Mesenchymal stem cell (in vitro differentiated cells and primary cell): ENCODE measurements around the gene CR1L.

ENCODE experiments used
- DNase-seq: peaks from one replicate; pipeline ENCODE4 v3.0.0-alpha.2; 2013
- H2AFZ ChIP-seq: one replicate; pipeline ENCODE4 v1.6.1; 2013; ENCODE audit warnings: low read depth, mild to moderate bottlenecking, control low read depth, inconsistent platforms, low read length, moderate library complexity
- H2AK5ac ChIP-seq: 2 replicates; pipeline ENCODE4 v1.6.1; 2013; ENCODE audit warnings: low read length, moderate library complexity, mild to moderate bottlenecking, inconsistent platforms; ENCODE audit not compliant: severe bottlenecking
- H2BK120ac ChIP-seq: one replicate; pipeline ENCODE4 v1.6.1; 2013; ENCODE audit warnings: low read depth, mild to moderate bottlenecking, inconsistent platforms, low read length, moderate library complexity
- H2BK12ac ChIP-seq, 2 experiments: one replicate each; pipeline ENCODE4 v1.6.1; 2013; ENCODE audit warnings: inconsistent platforms in 2 of 2, low read length in 2 of 2, mild to moderate bottlenecking in 2 of 2, moderate library complexity in 2 of 2, control low read depth in 1 of 2
- H2BK15ac ChIP-seq: one replicate; pipeline ENCODE4 v1.6.1; 2013; ENCODE audit warnings: mild to moderate bottlenecking, low read depth, inconsistent platforms; ENCODE audit not compliant: poor library complexity, severe bottlenecking
- H2BK5ac ChIP-seq: 2 replicates; pipeline ENCODE4 v1.6.1; 2013; ENCODE audit warnings: low read depth, mild to moderate bottlenecking, low read length, control low read depth, inconsistent platforms; ENCODE audit not compliant: poor library complexity, severe bottlenecking
- H3K14ac ChIP-seq, 2 experiments: one replicate each; pipeline ENCODE4 v1.6.1; 2013; ENCODE audit warnings: inconsistent platforms in 2 of 2, low read length in 2 of 2, control low read depth in 1 of 2, mild to moderate bottlenecking in 1 of 2, moderate library complexity in 1 of 2
- H3K18ac ChIP-seq, 2 experiments: one replicate each; pipeline ENCODE4 v1.6.1; 2013; ENCODE audit warnings: inconsistent platforms in 2 of 2, low read length in 2 of 2, control low read depth in 1 of 2, low read depth in 1 of 2, mild to moderate bottlenecking in 1 of 2
- H3K23ac ChIP-seq, 2 experiments: one replicate each; pipeline ENCODE4 v1.6.1; 2013; ENCODE audit warnings: inconsistent platforms in 2 of 2, low read length in 2 of 2, mild to moderate bottlenecking in 2 of 2, moderate library complexity in 2 of 2, control low read depth in 1 of 2
- H3K27ac ChIP-seq: 2 replicates; pipeline ENCODE4 v1.5.1; 2013; ENCODE audit warnings: mild to moderate bottlenecking, moderate library complexity, low read length, control low read depth, inconsistent platforms; ENCODE audit not compliant: poor library complexity, severe bottlenecking
- H3K27me3 ChIP-seq, 2 experiments: 2 replicates each; pipeline versions ENCODE4 v1.6.1 to v1.7.0; 2013; ENCODE audit warnings: low read length in 2 of 2, mild to moderate bottlenecking in 2 of 2, moderate library complexity in 2 of 2, control low read depth in 1 of 2, inconsistent platforms in 1 of 2; ENCODE audit not compliant: control insufficient read depth in 1 of 2, insufficient read depth in 1 of 2
- H3K36me3 ChIP-seq, 2 experiments: 2 replicates each; pipeline versions ENCODE4 v1.6.1 to v1.7.0; 2013; ENCODE audit warnings: low read length in 2 of 2, control low read depth in 1 of 2, inconsistent platforms in 1 of 2, low read depth in 1 of 2, mild to moderate bottlenecking in 1 of 2; ENCODE audit not compliant: insufficient read depth in 2 of 2, control insufficient read depth in 1 of 2
- H3K4ac ChIP-seq, 2 experiments: one replicate each; pipeline ENCODE4 v1.6.1; 2013; ENCODE audit warnings: inconsistent platforms in 2 of 2, low read length in 2 of 2, mild to moderate bottlenecking in 2 of 2, moderate library complexity in 2 of 2, control low read depth in 1 of 2, low read depth in 1 of 2
- H3K4me1 ChIP-seq: 2 replicates; pipeline ENCODE4 v1.6.1; 2013; ENCODE audit warnings: low read depth, low read length, control low read depth; ENCODE audit not compliant: control insufficient read depth, insufficient read depth
- H3K4me2 ChIP-seq: 2 replicates; pipeline ENCODE4 v1.6.1; 2013; ENCODE audit warnings: low read length, mild to moderate bottlenecking, inconsistent platforms; ENCODE audit not compliant: poor library complexity, severe bottlenecking
- H3K4me3 ChIP-seq, 2 experiments: 2 replicates each; pipeline versions ENCODE4 v1.5.1 to v1.7.0; 2013; ENCODE audit warnings: low read length in 2 of 2, mild to moderate bottlenecking in 2 of 2, control low read depth in 1 of 2, low read depth in 1 of 2; ENCODE audit not compliant: insufficient read depth in 1 of 2
- H3K79me1 ChIP-seq: replicated peaks from 2 replicates; pipeline ENCODE4 v1.6.1; 2013; ENCODE audit warnings: mild to moderate bottlenecking, control low read depth, low read length, inconsistent platforms; ENCODE audit not compliant: poor library complexity, severe bottlenecking
- H3K9ac ChIP-seq: 2 replicates; pipeline ENCODE4 v1.7.0; 2013; ENCODE audit warnings: mild to moderate bottlenecking, low read length, moderate library complexity
- H3K9me3 ChIP-seq: 2 replicates; pipeline ENCODE4 v1.7.0; 2013; ENCODE audit warnings: mild to moderate bottlenecking, low read length; ENCODE audit not compliant: control insufficient read depth
- H4K8ac ChIP-seq: one replicate; pipeline ENCODE4 v1.6.1; 2013; ENCODE audit warnings: inconsistent platforms, mild to moderate bottlenecking, low read length, moderate library complexity
- H4K91ac ChIP-seq: one replicate; pipeline ENCODE4 v1.6.1; 2013; ENCODE audit warnings: mild to moderate bottlenecking, low read length, inconsistent platforms
- WGBS: methylation state at CpG from one replicate; pipeline ENCODE4 v1.1.7; 2013; ENCODE audit warnings: mixed read lengths; 5-methylcytosine and 5-hydroxymethylcytosine counted together

CR1L gene

GRCh38 chr1:207649210-207649753 lies 4.3 kb downstream of the CR1L start:
- Histone ChIP-seq H3K27ac (no peak overlapping the region), H3K14ac (no peak overlapping the region), H3K4me3 (no peak overlapping the region), H3K9ac (no peak overlapping the region), H3K36me3 (peaks cover 0 to 3% of the 10 kb centered on the region in 2 experiments), H2BK15ac (no peak overlapping the region), H3K23ac (no peak overlapping the region), H3K79me1 (no peaks in the 10 kb centered on the region), H2AFZ (no peak overlapping the region), H3K27me3 (peaks cover 10 to 32% of the 10 kb centered on the region in 2 experiments), H3K9me3 (no peaks in the 10 kb centered on the region), H3K4ac (no peak overlapping the region), H3K4me1 (peaks cover 2% of the 10 kb centered on the region), H3K18ac (no peak overlapping the region), H2BK5ac (no peak overlapping the region), H4K91ac (no peak overlapping the region), H3K4me2 (no peak overlapping the region), H2AK5ac (no peak overlapping the region), H2BK12ac (no peak overlapping the region), H4K8ac (no peak overlapping the region), H2BK120ac (no peak overlapping the region)
- 38% methylated on average over 5 of the region's 5 CpGs for WGBS
- DNase-seq: no peak

DNA sequence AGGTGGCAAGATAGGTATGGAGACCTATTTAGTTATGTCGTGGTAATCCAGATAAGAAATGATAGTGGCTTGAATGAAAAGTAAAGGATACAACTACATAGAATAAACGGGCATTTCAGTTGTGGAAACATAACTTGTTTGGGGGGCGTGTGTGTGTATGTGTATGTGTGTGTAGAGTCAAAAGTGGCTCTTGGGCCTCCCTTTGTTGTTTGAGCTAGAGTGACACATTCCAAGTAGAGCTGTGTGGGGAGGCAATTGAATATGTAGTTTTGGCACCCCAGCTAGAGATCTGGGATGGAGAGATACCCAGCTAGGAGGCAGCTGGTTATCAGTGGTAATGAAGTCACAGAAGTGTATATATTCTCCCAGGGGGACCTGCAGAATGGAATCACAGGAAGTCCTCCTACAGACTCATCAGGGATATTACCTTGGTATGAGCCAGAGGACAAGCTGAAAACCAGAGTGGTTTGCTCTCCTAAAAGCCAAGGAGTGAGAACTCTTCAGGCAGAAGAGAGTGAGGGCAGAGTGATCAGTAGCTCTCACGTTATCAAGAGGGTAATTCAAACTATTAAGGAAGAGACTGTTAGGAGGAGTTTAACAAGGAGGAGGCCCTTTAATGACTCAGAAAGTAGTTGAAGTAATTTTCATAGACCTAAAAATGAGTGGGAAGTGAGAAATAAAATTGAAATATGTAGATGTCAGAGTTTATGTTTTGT lies 5.1 kb downstream of the CR1L start:
- Histone ChIP-seq H4K91ac (no peak overlapping the region), H3K4me3 (no peak overlapping the region), H3K36me3 (peaks cover 0 to 3% of the 10 kb centered on the region in 2 experiments), H2AFZ (no peak overlapping the region), H3K9me3 (no peaks in the 10 kb centered on the region), H3K18ac (no peak overlapping the region), H3K23ac (no peak overlapping the region), H4K8ac (no peak overlapping the region), H3K79me1 (no peaks in the 10 kb centered on the region), H2BK12ac (no peak overlapping the region), H2BK120ac (no peak overlapping the region), H2BK15ac (no peak overlapping the region), H2BK5ac (no peak overlapping the region), H3K27me3 (peaks cover 10 to 29% of the 10 kb centered on the region in 2 experiments), H3K4ac (no peak overlapping the region), H3K4me1 (peaks cover 2% of the 10 kb centered on the region), H3K14ac (no peak overlapping the region), H3K4me2 (no peak overlapping the region), H2AK5ac (no peak overlapping the region), H3K27ac (no peak overlapping the region), H3K9ac (no peak overlapping the region)
- no peak for DNase-seq
- WGBS: 56% methylated on average over 4 of the region's 4 CpGs

DNA sequence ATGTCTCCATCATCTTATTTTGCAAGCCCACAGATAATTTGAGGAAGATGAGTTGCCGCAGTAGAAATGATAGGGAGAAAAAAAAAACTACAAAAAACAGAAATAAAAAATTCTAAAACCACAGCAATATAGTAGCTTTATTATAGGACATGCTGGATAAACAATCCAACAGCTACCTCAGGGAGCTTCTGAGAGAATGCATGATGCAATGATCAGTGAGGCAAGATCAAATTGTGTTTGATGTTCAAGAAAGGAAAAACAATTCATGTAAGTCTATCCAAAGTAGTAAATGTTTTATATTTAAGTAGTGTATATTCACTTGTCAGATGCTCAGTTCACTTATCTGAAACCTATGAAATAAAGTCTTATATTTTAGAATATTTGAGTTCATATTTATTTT lies 6.7 kb downstream of the CR1L start:
- no peak overlapping the region for H3K18ac ChIP-seq
- H4K8ac ChIP-seq: no peak overlapping the region
- no peak overlapping the region for H3K4me3 ChIP-seq
- no peak overlapping the region for H3K4ac ChIP-seq
- no peak overlapping the region for H2BK15ac ChIP-seq
- no peaks in the 10 kb centered on the region for H3K36me3 ChIP-seq
- H2BK120ac ChIP-seq: no peak overlapping the region
- no peak overlapping the region for H3K23ac ChIP-seq
- H3K27ac ChIP-seq: no peak overlapping the region
- no peak overlapping the region for H3K4me2 ChIP-seq
- H3K9ac ChIP-seq: no peak overlapping the region
- no peak overlapping the region for H2AFZ ChIP-seq
- no peak overlapping the region for H3K14ac ChIP-seq
- DNase-seq: no peak
- no peak overlapping the region for H2AK5ac ChIP-seq
- no peaks in the 10 kb centered on the region for H3K4me1 ChIP-seq
- no peaks in the 10 kb centered on the region for H3K79me1 ChIP-seq
- no peaks in the 10 kb centered on the region for H3K9me3 ChIP-seq
- no CpG with 5 or more reads among the region's 1 CpG for WGBS
- H2BK12ac ChIP-seq: no peak overlapping the region
- H4K91ac ChIP-seq: no peak overlapping the region
- H2BK5ac ChIP-seq: no peak overlapping the region
- peaks cover 10 to 21% of the 10 kb centered on the region in 2 experiments for H3K27me3 ChIP-seq

DNA sequence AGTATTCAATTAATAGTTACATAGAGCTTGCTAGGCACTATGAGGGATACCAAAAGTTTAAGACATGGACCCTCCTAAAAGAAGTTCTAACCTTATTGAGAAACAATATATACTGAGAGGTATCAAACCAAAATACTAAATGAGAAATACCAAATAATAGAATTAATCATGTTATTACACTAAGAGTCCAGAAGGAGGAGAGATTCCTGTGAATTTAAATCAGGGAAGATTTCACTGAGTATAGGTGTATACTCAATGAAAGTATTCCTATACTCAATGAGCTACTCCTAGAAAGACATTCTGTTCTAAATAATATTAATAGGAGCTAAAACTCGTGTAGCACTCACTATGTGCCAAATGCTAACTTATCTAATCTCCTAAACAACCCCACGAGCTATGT lies 9.4 kb downstream of the CR1L start:
- no peak overlapping the region for H4K91ac ChIP-seq
- no peak overlapping the region for H3K9ac ChIP-seq
- no peak overlapping the region for H3K23ac ChIP-seq
- no peak overlapping the region for H3K27ac ChIP-seq
- H3K14ac ChIP-seq: no peak overlapping the region
- no peaks in the 10 kb centered on the region for H3K9me3 ChIP-seq
- H2BK120ac ChIP-seq: no peak overlapping the region
- H2BK15ac ChIP-seq: no peak overlapping the region
- no peak overlapping the region for H2BK5ac ChIP-seq
- H3K4ac ChIP-seq: no peak overlapping the region
- no peak overlapping the region for H2BK12ac ChIP-seq
- H4K8ac ChIP-seq: no peak overlapping the region
- no peak overlapping the region for H3K4me2 ChIP-seq
- DNase-seq: no peak
- WGBS: 35% methylated on average over 2 of the region's 2 CpGs
- no peak overlapping the region for H3K18ac ChIP-seq
- no peaks in the 10 kb centered on the region for H3K36me3 ChIP-seq
- no peaks in the 10 kb centered on the region for H3K4me1 ChIP-seq
- H3K27me3 ChIP-seq: peaks cover 3 to 14% of the 10 kb centered on the region in 2 experiments
- H3K79me1 ChIP-seq: no peaks in the 10 kb centered on the region
- no peak overlapping the region for H2AFZ ChIP-seq
- H3K4me3 ChIP-seq: no peak overlapping the region
- no peak overlapping the region for H2AK5ac ChIP-seq
